Right lobe of liver (tissue), 4 donors: Measurements from ENCODE around the gene ZNF189.

Experiments used
- POLR2A ChIP-seq: fragments of 450-650 bp; IDR thresholded peaks from one replicate; pipeline ENCODE4 v1.6.1; 2017; ENCODE audit warnings: antibody characterized with exemption, mild to moderate bottlenecking
- TF ChIP-seq, protein P1 (sequence below), 4 donors: fragments of 200-600 bp in 3 of 4; fragments of 450-650 bp in 1 of 4; IDR thresholded peaks; one replicate each; pipeline versions ENCODE4 v1.5.1 to v1.8.0; 2016 to 2022; ENCODE audit warnings: antibody characterized with exemption in 4 of 4, mild to moderate bottlenecking in 2 of 4
- donor health status: DM: no; HTN: no; CAD: no.
- donor health status: DM: no; HTN: no; CAD: no.
- donor health status: DM: no; HTN: yes; CAD: no.

DNA sequence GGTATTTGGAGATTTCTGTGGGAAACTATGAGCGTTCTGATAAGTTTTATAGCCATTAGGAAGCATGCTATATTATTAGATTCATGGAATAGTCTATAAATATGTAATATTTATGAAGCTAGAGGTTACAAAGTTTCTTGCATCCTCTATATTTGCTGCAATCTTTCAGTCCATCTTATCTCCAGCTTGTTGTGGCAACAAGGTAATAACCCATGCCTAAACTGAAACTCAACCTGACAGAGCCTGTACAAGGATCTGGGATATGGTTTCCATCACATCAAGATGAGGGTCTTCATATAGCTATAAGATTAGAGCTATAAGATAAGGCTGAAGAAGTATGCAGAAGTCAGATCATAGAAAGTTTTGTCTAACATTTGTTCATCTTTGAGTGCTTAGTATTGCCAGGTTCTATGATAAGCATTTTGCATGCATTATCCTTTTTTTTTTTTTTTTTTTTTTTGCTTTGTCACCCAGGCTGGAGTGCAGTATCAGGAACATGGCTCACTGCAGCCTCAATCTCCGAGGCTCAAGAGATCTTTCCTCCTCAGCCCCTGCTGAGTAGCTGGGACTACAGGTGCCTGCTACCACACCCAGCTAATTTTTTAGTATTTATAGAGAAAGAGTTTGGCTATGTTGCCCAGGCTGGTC, 28.6 kb upstream of the ZNF189 start:
- TF ChIP-seq, protein P1, sequence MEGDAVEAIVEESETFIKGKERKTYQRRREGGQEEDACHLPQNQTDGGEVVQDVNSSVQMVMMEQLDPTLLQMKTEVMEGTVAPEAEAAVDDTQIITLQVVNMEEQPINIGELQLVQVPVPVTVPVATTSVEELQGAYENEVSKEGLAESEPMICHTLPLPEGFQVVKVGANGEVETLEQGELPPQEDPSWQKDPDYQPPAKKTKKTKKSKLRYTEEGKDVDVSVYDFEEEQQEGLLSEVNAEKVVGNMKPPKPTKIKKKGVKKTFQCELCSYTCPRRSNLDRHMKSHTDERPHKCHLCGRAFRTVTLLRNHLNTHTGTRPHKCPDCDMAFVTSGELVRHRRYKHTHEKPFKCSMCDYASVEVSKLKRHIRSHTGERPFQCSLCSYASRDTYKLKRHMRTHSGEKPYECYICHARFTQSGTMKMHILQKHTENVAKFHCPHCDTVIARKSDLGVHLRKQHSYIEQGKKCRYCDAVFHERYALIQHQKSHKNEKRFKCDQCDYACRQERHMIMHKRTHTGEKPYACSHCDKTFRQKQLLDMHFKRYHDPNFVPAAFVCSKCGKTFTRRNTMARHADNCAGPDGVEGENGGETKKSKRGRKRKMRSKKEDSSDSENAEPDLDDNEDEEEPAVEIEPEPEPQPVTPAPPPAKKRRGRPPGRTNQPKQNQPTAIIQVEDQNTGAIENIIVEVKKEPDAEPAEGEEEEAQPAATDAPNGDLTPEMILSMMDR (IDR thresholded peaks at IDR 0.05), result no peak
- TF ChIP-seq POLR2A, result no peak
